Measurements from ENCODE around the gene UBE2M. TPM values are rescaled to one million over a fixed set of nuclear protein-coding genes. Genes with fewer than 3 reads are reported as not detected.
A peak's percentile ranks its signal among the peaks of the same experiment; 100 is the strongest.

Gene UBE2M
- total RNA-seq, 1 donor from 2014 or later: 80.4 TPM

GRCh38 chr19:58555920-58556621 is 2.3 kb downstream of the UBE2M start:
- peaks cover 40% of the 10 kb centered on the region for H3K4me1 Mint-ChIP-seq (ENCODE audit: low read depth)
- H3K4me3 Mint-ChIP-seq (ENCODE audit: low read depth): peak overlapping the region; percentile 92
- no peaks in the 10 kb centered on the region for H3K9me3 Mint-ChIP-seq (ENCODE audit: low read depth)
- no peak for DNase-seq (ENCODE audit: low spot score, unreplicated experiment)
- peaks cover 10% of the 10 kb centered on the region for H3K36me3 Mint-ChIP-seq (ENCODE audit: insufficient read depth)
- H3K27ac Mint-ChIP-seq: peak overlapping the region; percentile 90
- H3K27me3 Mint-ChIP-seq: no peaks in the 10 kb centered on the region
- TF ChIP-seq, protein P1, sequence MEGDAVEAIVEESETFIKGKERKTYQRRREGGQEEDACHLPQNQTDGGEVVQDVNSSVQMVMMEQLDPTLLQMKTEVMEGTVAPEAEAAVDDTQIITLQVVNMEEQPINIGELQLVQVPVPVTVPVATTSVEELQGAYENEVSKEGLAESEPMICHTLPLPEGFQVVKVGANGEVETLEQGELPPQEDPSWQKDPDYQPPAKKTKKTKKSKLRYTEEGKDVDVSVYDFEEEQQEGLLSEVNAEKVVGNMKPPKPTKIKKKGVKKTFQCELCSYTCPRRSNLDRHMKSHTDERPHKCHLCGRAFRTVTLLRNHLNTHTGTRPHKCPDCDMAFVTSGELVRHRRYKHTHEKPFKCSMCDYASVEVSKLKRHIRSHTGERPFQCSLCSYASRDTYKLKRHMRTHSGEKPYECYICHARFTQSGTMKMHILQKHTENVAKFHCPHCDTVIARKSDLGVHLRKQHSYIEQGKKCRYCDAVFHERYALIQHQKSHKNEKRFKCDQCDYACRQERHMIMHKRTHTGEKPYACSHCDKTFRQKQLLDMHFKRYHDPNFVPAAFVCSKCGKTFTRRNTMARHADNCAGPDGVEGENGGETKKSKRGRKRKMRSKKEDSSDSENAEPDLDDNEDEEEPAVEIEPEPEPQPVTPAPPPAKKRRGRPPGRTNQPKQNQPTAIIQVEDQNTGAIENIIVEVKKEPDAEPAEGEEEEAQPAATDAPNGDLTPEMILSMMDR (IDR thresholded peaks at IDR 0.05; ENCODE audit: unreplicated experiment): no peak

GRCh38 chr19:58555369-58555885 is 3.0 kb downstream of the UBE2M start:
- peak overlapping the region; percentile 92 for H3K4me3 Mint-ChIP-seq (ENCODE audit: low read depth)
- H3K4me1 Mint-ChIP-seq (ENCODE audit: low read depth): peaks cover 40% of the 10 kb centered on the region
- no peak for DNase-seq (ENCODE audit: low spot score, unreplicated experiment)
- no peaks in the 10 kb centered on the region for H3K9me3 Mint-ChIP-seq (ENCODE audit: low read depth)
- H3K27me3 Mint-ChIP-seq: no peaks in the 10 kb centered on the region
- H3K27ac Mint-ChIP-seq: peak overlapping the region; percentile 96
- peaks cover 12% of the 10 kb centered on the region for H3K36me3 Mint-ChIP-seq (ENCODE audit: insufficient read depth)
- TF ChIP-seq, protein P1 (IDR thresholded peaks at IDR 0.05; ENCODE audit: unreplicated experiment): no peak

- H3K4me1 Mint-ChIP-seq (ENCODE audit: low read depth): peaks cover 34% of the 10 kb centered on the region
- peaks cover 14% of the 10 kb centered on the region for H3K36me3 Mint-ChIP-seq (ENCODE audit: insufficient read depth)
Measured at GRCh38 chr19:58554494-58555368, 3.7 kb downstream of the UBE2M start, which contains the start of gene CHMP2A. Gene CHMP2A (minus strand): TSS chr19:58555105. CDS start chr19:58554212, 893 bp downstream.

GRCh38 chr19:58553799-58554493 is 4.5 kb downstream of the UBE2M start:
- Mint-ChIP-seq H3K9me3 (ENCODE audit: low read depth) (no peaks in the 10 kb centered on the region), H3K27me3 (no peaks in the 10 kb centered on the region), H3K4me1 (ENCODE audit: low read depth) (peaks cover 32% of the 10 kb centered on the region), H3K27ac (peak overlapping the region; percentile 96), H3K4me3 (ENCODE audit: low read depth) (peak overlapping the region; percentile 92), H3K36me3 (ENCODE audit: insufficient read depth) (peaks cover 15% of the 10 kb centered on the region)
- no peak for DNase-seq (ENCODE audit: low spot score, unreplicated experiment)
- TF ChIP-seq, protein P1 (IDR thresholded peaks at IDR 0.05; ENCODE audit: unreplicated experiment): no peak

More at GRCh38 chr19:58554494-58555368, 3.7 kb downstream of the UBE2M start, which contains the start of gene CHMP2A:
- Mint-ChIP-seq H3K27me3 (no peaks in the 10 kb centered on the region), H3K27ac (peak within 1 kb of the TSS; percentile 96), H3K4me3 (ENCODE audit: low read depth) (peak within 1 kb of the TSS; percentile 92), H3K9me3 (ENCODE audit: low read depth) (no peaks in the 10 kb centered on the region)
- TF ChIP-seq, protein P1 (IDR thresholded peaks at IDR 0.05; ENCODE audit: unreplicated experiment): no peak
- DNase-seq (ENCODE audit: low spot score, unreplicated experiment): peak; percentile 96

Measured in progenitor cell of endocrine pancreas (in vitro differentiated cells).